SK-N-SH treated with all-trans-retinoic acid at 6 μM for 48 hours (cell line): ENCODE data around the gene MYO1F.

Experiments used
- ATAC-seq: fragments of 200-7000 bp; cut with Tn5 transposase; 3 replicates; pipeline ENCODE4 v1.9.1; 2020; ENCODE audit warnings: mild to moderate bottlenecking, moderate library complexity
- ARNTL ChIP-seq: fragments of 450-650 bp; formaldehyde crosslinking; IDR thresholded peaks from 2 replicates; pipeline ENCODE4 v1.5.0; 2020; ENCODE audit warnings: low read depth, mild to moderate bottlenecking, moderate library complexity, borderline replicate concordance
- BACH2 ChIP-seq: fragments of 250-450 bp; sonication (Bioruptor Pico); IDR thresholded peaks from 2 replicates; pipeline ENCODE4 v1.9.0; 2021; ENCODE audit warnings: mild to moderate bottlenecking, borderline replicate concordance
- CREB5 ChIP-seq: fragments of 250-450 bp; sonication (Bioruptor Pico); IDR thresholded peaks from 2 replicates; pipeline ENCODE4 v1.5.1; 2020; ENCODE audit warnings: low read depth, mild to moderate bottlenecking, moderate library complexity
- CSDC2 ChIP-seq: fragments of 250-450 bp; sonication (Bioruptor Pico); IDR thresholded peaks from 2 replicates; pipeline ENCODE4 v1.5.0; 2020; ENCODE audit warnings: mild to moderate bottlenecking, moderate library complexity
- CSRNP3 ChIP-seq: fragments of 250-450 bp; sonication (Bioruptor Pico); IDR thresholded peaks from 2 replicates; pipeline ENCODE4 v1.5.1; 2021; ENCODE audit warnings: mild to moderate bottlenecking, moderate library complexity
- ESRRG ChIP-seq: fragments of 250-450 bp; sonication (Bioruptor Pico); IDR thresholded peaks from 2 replicates; pipeline ENCODE4 v1.6.1; 2021; ENCODE audit warnings: mild to moderate bottlenecking
- GLIS3 ChIP-seq: fragments of 250-450 bp; sonication (Bioruptor Pico); IDR thresholded peaks from 2 replicates; pipeline ENCODE4 v1.5.0; 2020; ENCODE audit warnings: mild to moderate bottlenecking, moderate library complexity
- ISL1 ChIP-seq: fragments of 250-450 bp; sonication (Bioruptor Pico); IDR thresholded peaks from 2 replicates; pipeline ENCODE4 v2.1.2; 2022; ENCODE audit warnings: mild to moderate bottlenecking, moderate library complexity
- OSR1 ChIP-seq: fragments of 250-450 bp; sonication (Bioruptor Pico); IDR thresholded peaks from 2 replicates; pipeline ENCODE4 v1.8.0; 2022; ENCODE audit warnings: moderate library complexity, mild to moderate bottlenecking, inconsistent platforms
- POU6F1 ChIP-seq: fragments of 250-450 bp; sonication (Bioruptor Pico); IDR thresholded peaks from 2 replicates; pipeline ENCODE4 v1.8.0; 2021; ENCODE audit warnings: low read depth, mild to moderate bottlenecking, moderate library complexity, borderline replicate concordance
- PPARA ChIP-seq: fragments of 250-450 bp; sonication (Bioruptor Pico); IDR thresholded peaks from 2 replicates; pipeline ENCODE4 v1.5.0; 2020; ENCODE audit warnings: mild to moderate bottlenecking, borderline replicate concordance
- RARB ChIP-seq: fragments of 250-450 bp; sonication (Bioruptor Pico); IDR thresholded peaks from 2 replicates; pipeline ENCODE4 v1.8.0; 2021; ENCODE audit warnings: mild to moderate bottlenecking, moderate library complexity
- SNAI2 ChIP-seq: fragments of 250-450 bp; sonication (Bioruptor Pico); IDR thresholded peaks from 2 replicates; pipeline ENCODE4 v1.5.0; 2020; ENCODE audit warnings: mild to moderate bottlenecking, moderate library complexity
- TCF4 ChIP-seq: fragments of 250-450 bp; sonication (Bioruptor Pico); IDR thresholded peaks from 2 replicates; pipeline ENCODE4 v1.8.0; 2021; ENCODE audit warnings: mild to moderate bottlenecking, moderate library complexity, borderline replicate concordance
- TOX ChIP-seq: fragments of 250-450 bp; sonication (Bioruptor Pico); IDR thresholded peaks from 2 replicates; pipeline ENCODE4 v1.8.0; 2021; ENCODE audit warnings: mild to moderate bottlenecking, moderate library complexity, borderline replicate concordance
- TSHZ2 ChIP-seq: fragments of 250-450 bp; sonication (Bioruptor Pico); IDR thresholded peaks from 2 replicates; pipeline ENCODE4 v1.5.0; 2020; ENCODE audit warnings: mild to moderate bottlenecking, moderate library complexity
- ZC3H10 ChIP-seq: fragments of 250-450 bp; sonication (Bioruptor Pico); IDR thresholded peaks from 2 replicates; pipeline ENCODE4 v1.5.1; 2021; ENCODE audit warnings: mild to moderate bottlenecking, moderate library complexity
- ZFP3 ChIP-seq: fragments of 250-450 bp; sonication (Bioruptor Pico); IDR thresholded peaks from 2 replicates; pipeline ENCODE4 v1.5.0; 2020; ENCODE audit warnings: mild to moderate bottlenecking, moderate library complexity
- ZFP30 ChIP-seq: fragments of 450-650 bp; formaldehyde crosslinking; IDR thresholded peaks from 2 replicates; pipeline ENCODE4 v1.5.0; 2022; ENCODE audit warnings: mild to moderate bottlenecking, moderate library complexity
- ZNF565 ChIP-seq: fragments of 450-650 bp; formaldehyde crosslinking; conservative IDR thresholded peaks from 2 replicates; pipeline ENCODE4 v1.5.0; 2020; ENCODE audit warnings: low read depth, mild to moderate bottlenecking, moderate library complexity
- ZNF70 ChIP-seq: fragments of 450-650 bp; formaldehyde crosslinking; IDR thresholded peaks from 2 replicates; pipeline ENCODE4 v1.5.0; 2020; ENCODE audit warnings: mild to moderate bottlenecking, moderate library complexity
- ZNF8 ChIP-seq: fragments of 450-650 bp; formaldehyde crosslinking; IDR thresholded peaks from 2 replicates; pipeline ENCODE4 v1.5.0; 2020; ENCODE audit warnings: mild to moderate bottlenecking, moderate library complexity

MYO1F gene

GRCh38 chr19:8526345-8527091, 50.7 kb downstream of the MYO1F start:
- peak; percentile 79 for ATAC-seq
- TF ChIP-seq CSDC2 (CRISPR knock-in tag) (no peak), ARNTL (no peak), ESRRG (CRISPR knock-in tag) (no peak), BACH2 (no peak), OSR1 (no peak), ZNF565 (CRISPR knock-in tag) (no peak), ZNF8 (CRISPR knock-in tag) (no peak), TCF4 (CRISPR knock-in tag) (no peak), ZC3H10 (no peak), ZFP3 (no peak), SNAI2 (no peak), GLIS3 (CRISPR knock-in tag) (no peak), RARB (no peak), ZFP30 (CRISPR knock-in tag) (no peak), TSHZ2 (CRISPR knock-in tag) (no peak), CSRNP3 (no peak), ZNF70 (CRISPR knock-in tag) (no peak), POU6F1 (no peak), PPARA (CRISPR knock-in tag) (no peak)
- TF ChIP-seq, all 23 proteins: peak for 0

- no peak for TF ChIP-seq ZFP3
- no peak for TF ChIP-seq ZNF70 (CRISPR knock-in tag)
- TF ChIP-seq CSRNP3, result no peak
- TF ChIP-seq TOX (CRISPR knock-in tag), result no peak
- TF ChIP-seq PPARA (CRISPR knock-in tag), result no peak
- TF ChIP-seq ISL1 (CRISPR knock-in tag), result no peak
- TF ChIP-seq ESRRG (CRISPR knock-in tag), result no peak
- no peak for TF ChIP-seq CSDC2 (CRISPR knock-in tag)
- TF ChIP-seq POU6F1, result no peak
- no peak for TF ChIP-seq ZFP30 (CRISPR knock-in tag)
- TF ChIP-seq ZNF565 (CRISPR knock-in tag), result no peak
- TF ChIP-seq TCF4 (CRISPR knock-in tag), result no peak
- TF ChIP-seq SNAI2, result no peak
- no peak for TF ChIP-seq RARB
- no peak; the same call in 2 of the 3 replicates for ATAC-seq
Observed at GRCh38 chr19:8525401-8525684, 51.9 kb downstream of the MYO1F start.

- no peak for ATAC-seq
- TF ChIP-seq SNAI2, result no peak
- TF ChIP-seq POU6F1, result no peak
- no peak for TF ChIP-seq OSR1
- no peak for TF ChIP-seq CSRNP3
- TF ChIP-seq ARNTL, result no peak
- TF ChIP-seq ZNF70 (CRISPR knock-in tag), result no peak
- TF ChIP-seq PPARA (CRISPR knock-in tag), result no peak
- no peak for TF ChIP-seq TCF4 (CRISPR knock-in tag)
- no peak for TF ChIP-seq ISL1 (CRISPR knock-in tag)
- TF ChIP-seq ZFP30 (CRISPR knock-in tag), result no peak
- no peak for TF ChIP-seq ZC3H10
- TF ChIP-seq CREB5 (CRISPR knock-in tag), result no peak
- no peak for TF ChIP-seq ZNF8 (CRISPR knock-in tag)
Observed at GRCh38 chr19:8519388-8519787, 57.9 kb downstream of the MYO1F start.
